Subcutaneous abdominal adipose tissue (tissue), 5 donors: ENCODE data around the gene CCNH.

ENCODE experiments used
- H3K27ac ChIP-seq: one replicate; pipeline ENCODE4 v1.7.0; 2013; ENCODE audit warnings: low read depth, mild to moderate bottlenecking, inconsistent platforms, low read length, moderate library complexity
- H3K27me3 ChIP-seq, 5 donors: one replicate each; pipeline ENCODE4 v1.7.0; 2013; ENCODE audit warnings: low read length in 5 of 5, inconsistent platforms in 1 of 5; ENCODE audit not compliant: control insufficient read depth in 5 of 5, insufficient read depth in 4 of 5
- H3K36me3 ChIP-seq, 5 donors: one replicate each; pipeline ENCODE4 v1.7.0; 2013; ENCODE audit warnings: low read length in 5 of 5; ENCODE audit not compliant: control insufficient read depth in 5 of 5, insufficient read depth in 5 of 5
- H3K4me1 ChIP-seq, 5 donors: one replicate each; pipeline ENCODE4 v1.7.0; 2013; ENCODE audit warnings: low read length in 5 of 5, mild to moderate bottlenecking in 3 of 5, moderate library complexity in 1 of 5; ENCODE audit not compliant: control insufficient read depth in 5 of 5, insufficient read depth in 5 of 5
- H3K4me3 ChIP-seq, 5 donors: one replicate each; pipeline ENCODE4 v1.7.0; 2013; ENCODE audit warnings: low read length in 5 of 5, low read depth in 1 of 5
- H3K9ac ChIP-seq, 5 donors: one replicate each; pipeline ENCODE4 v1.7.0; 2013; ENCODE audit warnings: low read length in 5 of 5, mild to moderate bottlenecking in 4 of 5, moderate library complexity in 3 of 5
- H3K9me3 ChIP-seq, 5 donors: one replicate each; pipeline ENCODE4 v1.7.0; 2013; ENCODE audit warnings: low read length in 5 of 5; ENCODE audit not compliant: control insufficient read depth in 5 of 5
- donor health status: healthy.
- donor health status: healthy.
- donor health status: healthy.
- donor health status: healthy.
- donor health status: healthy.

Gene CCNH

DNA sequence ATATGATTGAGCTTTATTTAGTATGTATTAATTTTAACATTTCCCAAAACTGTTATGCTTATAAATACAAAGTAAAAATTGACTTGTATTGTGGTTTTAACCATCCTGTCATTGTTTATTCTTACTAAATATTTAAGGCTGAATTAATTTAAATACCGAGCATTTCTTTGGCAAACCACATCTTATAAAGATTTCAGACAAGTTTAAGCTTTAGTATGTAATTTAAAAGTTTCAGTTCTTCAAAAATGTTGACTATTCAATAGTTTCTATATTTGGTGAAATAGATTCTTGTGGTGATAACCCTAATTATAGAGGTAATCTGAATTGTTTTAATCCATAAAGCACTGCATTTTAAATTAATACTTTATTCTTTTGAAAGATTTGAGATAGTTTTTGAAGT, 65.5 kb downstream of the CCNH start:
- H3K36me3 ChIP-seq: peaks cover 10 to 19% (median 14%) of the 10 kb centered on the region in 5 donors
- no peaks in the 10 kb centered on the region for H3K9me3 ChIP-seq
- no peak overlapping the region for H3K27ac ChIP-seq
- peaks cover 0 to 5% (median 0%) of the 10 kb centered on the region in 5 donors for H3K4me1 ChIP-seq
- no peak overlapping the region for H3K9ac ChIP-seq
- H3K4me3 ChIP-seq: no peak overlapping the region
- no peaks in the 10 kb centered on the region for H3K27me3 ChIP-seq
